Fibroblast of the aortic adventitia (primary cell): ENCODE data around the gene CYFIP1. TPM values are rescaled to one million over a fixed set of nuclear protein-coding genes. Genes with fewer than 3 reads are reported as not detected.
A peak's percentile ranks its signal among the peaks of the same experiment; 100 is the strongest.

ENCODE experiments used
- DNase-seq: peaks from one replicate; pipeline ENCODE4 v3.0.0-alpha.2; 2010; ENCODE audit warnings: low read depth
- H3K4me3 ChIP-seq: 2 replicates; pipeline ENCODE4 v1.5.1; 2011; ENCODE audit warnings: low read depth, mild to moderate bottlenecking, control low read depth, low read length, moderate library complexity
- CTCF ChIP-seq: IDR thresholded peaks from 2 replicates; pipeline ENCODE4 v1.5.1; 2011; ENCODE audit warnings: mild to moderate bottlenecking, low read length, control low read depth, inconsistent platforms; ENCODE audit not compliant: insufficient read depth
- total RNA-seq: library from RNA; depleted of rRNA; stranded (reverse); fragments of >200 nt; gene quantifications from 2 replicates; pipeline ENCODE4 v1.2.3, GENCODE V29; 2012; ENCODE audit warnings: low replicate concordance

CYFIP1 gene
- total RNA-seq, 1 donor, result 95.8 TPM

- no peak for DNase-seq
- no peak overlapping the region for H3K4me3 ChIP-seq
- TF ChIP-seq CTCF, result no peak
These were observed 24.5 kb downstream of the CYFIP1 start for GRCh38 chr15:22955544-22956119.

GRCh38 chr15:22954798-22955543 is 25.2 kb downstream of the CYFIP1 start:
- no peak for DNase-seq
- TF ChIP-seq CTCF, result no peak
- no peak overlapping the region for H3K4me3 ChIP-seq

- H3K4me3 ChIP-seq, result no peak overlapping the region
- DNase-seq, result no peak
- no peak for TF ChIP-seq CTCF
These were observed 25.8 kb downstream of the CYFIP1 start for GRCh38 chr15:22954326-22954725.

GRCh38 chr15:22952796-22953579 is 27.2 kb downstream of the CYFIP1 start:
- TF ChIP-seq CTCF, result no peak
- DNase-seq, result peak; percentile 65
- H3K4me3 ChIP-seq, result no peak overlapping the region

GRCh38 chr15:22951381-22952280 is 28.5 kb downstream of the CYFIP1 start:
- H3K4me3 ChIP-seq, result no peak overlapping the region
- no peak for TF ChIP-seq CTCF
- DNase-seq, result no peak

GRCh38 chr15:22951031-22951380 is 29.2 kb downstream of the CYFIP1 start:
- TF ChIP-seq CTCF, result no peak
- H3K4me3 ChIP-seq, result no peak overlapping the region
- no peak for DNase-seq
